IMR-90 (cell line): ENCODE measurements around the gene SIRPG. TPM values are rescaled to one million over a fixed set of nuclear protein-coding genes. Genes with fewer than 3 reads are reported as not detected.

ENCODE experiments used
- ATAC-seq: fragments of 200-7000 bp; cut with Tn5 transposase; 2 replicates; pipeline ENCODE4 v1.9.1; 2020; ENCODE audit warnings: low read depth, mild to moderate bottlenecking, moderate library complexity
- BruUV-seq: library from RNA; stranded (reverse); fragments of 400-500 nt; replicated peaks from 2 replicates; lab custom pipeline; 2021; lab: Mats Ljungman, UMichigan
- CTCF ChIA-PET: fragments of 300-600 bp; formaldehyde crosslinking; extraction: SDS; loops from one replicate; lab custom pipeline; 2021; ENCODE audit warnings: antibody characterized with exemption; lab: Yijun Ruan, JAX
- POLR2A ChIA-PET: fragments of 300-600 bp; sonication (Branson Sonifier 250); formaldehyde crosslinking; loops from one replicate; lab custom pipeline; 2022; ENCODE audit warnings: antibody characterized with exemption; ENCODE audit not compliant: unreplicated experiment; lab: Charles Lee
- DNase-seq: peaks from one replicate; pipeline ENCODE4 v3.0.0; 2013
- H2AFZ ChIP-seq: replicated peaks from 2 replicates; pipeline ENCODE3; 2013; ENCODE audit warnings: low read length, mild to moderate bottlenecking; ENCODE audit not compliant: poor library complexity
- H2AK5ac ChIP-seq: 2 replicates; pipeline ENCODE4 v1.6.1; 2013; ENCODE audit warnings: low read depth, low read length, inconsistent platforms
- H2AK9ac ChIP-seq: replicated peaks from 2 replicates; pipeline ENCODE3; 2013; ENCODE audit warnings: mild to moderate bottlenecking, low read depth, low read length, moderate library complexity; ENCODE audit not compliant: poor library complexity
- H2BK120ac ChIP-seq: 2 replicates; pipeline ENCODE4 v1.6.1; 2013; ENCODE audit warnings: low read depth, low read length, inconsistent platforms
- H2BK15ac ChIP-seq: 3 replicates; pipeline ENCODE4 v1.6.1; 2013; ENCODE audit warnings: low read depth, low read length, inconsistent platforms
- H2BK20ac ChIP-seq: 2 replicates; pipeline ENCODE4 v1.6.1; 2013; ENCODE audit warnings: low read depth, mild to moderate bottlenecking, inconsistent platforms, low read length, moderate library complexity
- H2BK5ac ChIP-seq: 2 replicates; pipeline ENCODE4 v1.6.1; 2013; ENCODE audit warnings: mild to moderate bottlenecking, low read depth, low read length, inconsistent platforms; ENCODE audit not compliant: poor library complexity, severe bottlenecking
- H3K14ac ChIP-seq: replicated peaks from 2 replicates; pipeline ENCODE4 v1.6.1; 2013; ENCODE audit warnings: low read depth, low read length, inconsistent platforms
- H3K18ac ChIP-seq: 2 replicates; pipeline ENCODE4 v1.6.1; 2013; ENCODE audit warnings: low read depth, low read length, control low read depth
- H3K23ac ChIP-seq: 2 replicates; pipeline ENCODE4 v1.6.1; 2013; ENCODE audit warnings: low read depth, low read length, inconsistent platforms
- H3K27ac ChIP-seq: 2 replicates; pipeline ENCODE4 v1.5.1; 2013; ENCODE audit warnings: mild to moderate bottlenecking, control low read depth, low read length; ENCODE audit not compliant: insufficient read depth
- H3K27me3 ChIP-seq: 2 replicates; pipeline ENCODE4 v1.6.1; 2013; ENCODE audit warnings: low read length; ENCODE audit not compliant: control insufficient read depth, insufficient read depth
- H3K36me3 ChIP-seq: 2 replicates; pipeline ENCODE4 v1.6.1; 2013; ENCODE audit warnings: low read length, mixed read lengths; ENCODE audit not compliant: control insufficient read depth, insufficient read depth
- H3K4ac ChIP-seq: 2 replicates; pipeline ENCODE4 v1.6.1; 2013; ENCODE audit warnings: low read depth, low read length, inconsistent platforms
- H3K4me1 ChIP-seq: 2 replicates; pipeline ENCODE4 v1.6.1; 2013; ENCODE audit warnings: low read length, mixed read lengths; ENCODE audit not compliant: control insufficient read depth, insufficient read depth
- H3K4me2 ChIP-seq: 2 replicates; pipeline ENCODE4 v1.6.1; 2013; ENCODE audit warnings: low read depth, mild to moderate bottlenecking, control low read depth, low read length, moderate library complexity
- H3K4me3 ChIP-seq: 2 replicates; pipeline ENCODE4 v1.5.1; 2013; ENCODE audit warnings: low read depth, mild to moderate bottlenecking, control low read depth, low read length, moderate library complexity; ENCODE audit not compliant: insufficient read depth
- H3K56ac ChIP-seq: 2 replicates; pipeline ENCODE4 v1.6.1; 2013; ENCODE audit warnings: low read length, inconsistent platforms; ENCODE audit not compliant: insufficient read depth; ENCODE audit errors: extremely low read depth
- H3K79me1 ChIP-seq, 2 experiments: 2 replicates each; pipeline ENCODE4 v1.6.1; 2013; ENCODE audit warnings: low read length in 2 of 2, inconsistent platforms in 1 of 2, low read depth in 1 of 2
- H3K9ac ChIP-seq: 2 replicates; pipeline ENCODE4 v1.6.1; 2013; ENCODE audit warnings: low read depth, low read length, control low read depth
- H3K9me1 ChIP-seq: 2 replicates; pipeline ENCODE4 v1.6.1; 2013; ENCODE audit warnings: low read length, inconsistent platforms; ENCODE audit not compliant: insufficient read depth
- H3K9me3 ChIP-seq: 2 replicates; pipeline ENCODE4 v1.6.1; 2013; ENCODE audit warnings: low read length; ENCODE audit not compliant: control insufficient read depth, insufficient read depth
- H4K20me1 ChIP-seq: 2 replicates; pipeline ENCODE4 v1.6.1; 2013; ENCODE audit warnings: low read length, inconsistent platforms; ENCODE audit not compliant: insufficient read depth
- H4K5ac ChIP-seq: 2 replicates; pipeline ENCODE4 v1.6.1; 2013; ENCODE audit warnings: mild to moderate bottlenecking, low read depth, low read length, control low read depth
- H4K8ac ChIP-seq, 2 experiments: 2 replicates each; pipeline ENCODE4 v1.6.1; 2013; ENCODE audit warnings: low read depth in 2 of 2, low read length in 2 of 2, control low read depth in 1 of 2, inconsistent platforms in 1 of 2
- H4K91ac ChIP-seq: 2 replicates; pipeline ENCODE4 v1.6.1; 2013; ENCODE audit warnings: low read depth, low read length, inconsistent platforms; ENCODE audit not compliant: insufficient read depth
- CEBPB ChIP-seq: IDR thresholded peaks from 2 replicates; pipeline ENCODE4 v1.6.1; 2012; ENCODE audit warnings: low read depth, low read length, improper control_type of control experiment
- CHD1 ChIP-seq: IDR thresholded peaks from 2 replicates; pipeline ENCODE4 v1.6.1; 2012; ENCODE audit warnings: low read depth, low read length, improper control_type of control experiment
- FOS ChIP-seq: fragments of 150-350 bp; IDR thresholded peaks from 2 replicates; pipeline ENCODE4 v1.6.1; 2016; ENCODE audit warnings: low read depth, low read length
- MAZ ChIP-seq: IDR thresholded peaks from 2 replicates; pipeline ENCODE4 v1.6.1; 2012; ENCODE audit warnings: low read depth, mild to moderate bottlenecking, low read length, improper control_type of control experiment, moderate library complexity, borderline replicate concordance
- MXI1 ChIP-seq: IDR thresholded peaks from 2 replicates; pipeline ENCODE4 v1.6.1; 2012; ENCODE audit warnings: low read depth, mild to moderate bottlenecking, low read length, moderate library complexity, borderline replicate concordance
- NFE2L2 ChIP-seq: fragments of 150-350 bp; IDR thresholded peaks from 2 replicates; pipeline ENCODE4 v1.6.1; 2016; ENCODE audit warnings: low read depth, mild to moderate bottlenecking, low read length
- POLR2A ChIP-seq: IDR thresholded peaks from 2 replicates; pipeline ENCODE4 v1.6.1; 2012; ENCODE audit warnings: mild to moderate bottlenecking, low read depth, low read length
- RAD21 ChIP-seq: IDR thresholded peaks from 2 replicates; pipeline ENCODE4 v1.6.1; 2012; ENCODE audit warnings: low read length, improper control_type of control experiment
- WGBS, 2 experiments: methylation state at CpG; one replicate each; pipeline versions ENCODE4 v1.1.5 to v1.1.7; 2013; ENCODE audit warnings: missing lambda C conversion rate in 2 of 2; ENCODE audit not compliant: insufficient read length in 1 of 2; ENCODE audit errors: extremely low coverage in 2 of 2; 5-methylcytosine and 5-hydroxymethylcytosine counted together
- dilution Hi-C: fragments of 300-500 bp; cut with HindIII; formaldehyde crosslinking; loops from one replicate; pipeline ENCODE4 v1.14.3; 2018; ENCODE audit warnings: low sequenced_read_pairs; ENCODE audit not compliant: unreplicated experiment
- in situ Hi-C: fragments of 300-500 bp; cut with MboI; formaldehyde crosslinking; loops from 3 replicates; pipeline ENCODE4 v1.14.3; 2019; ENCODE audit warnings: low sequenced_read_pairs, inconsistent platforms, mixed read lengths
- intact Hi-C: fragments of 100-400 bp; cut with micrococcal nuclease; formaldehyde crosslinking; loops from 2 replicates; pipeline ENCODE4 v1.10.0; 2022
- polyA plus RNA-seq, 3 experiments: library from polyadenylated mRNA; depleted of rRNA; stranded (reverse); fragments of >200 nt; gene quantifications; 2 replicates each; pipeline ENCODE4 v1.2.3, GENCODE V29; 2012; ENCODE audit warnings: low replicate concordance in 1 of 3
- total RNA-seq: library from RNA; depleted of rRNA; stranded (reverse); fragments of >200 nt; gene quantifications from 2 replicates; pipeline ENCODE4 v1.2.3, GENCODE V29; 2012
- TF ChIP-seq, protein P1 (sequence below): fragments of 150-350 bp; IDR thresholded peaks from 2 replicates; pipeline ENCODE4 v1.6.1; 2016; ENCODE audit warnings: low read depth, mild to moderate bottlenecking, low read length, moderate library complexity, borderline replicate concordance

The SIRPG gene
- total and polyA plus RNA-seq, 2 of the 4 experiments (the other 2 are of a cell fraction): not detected

DNA sequence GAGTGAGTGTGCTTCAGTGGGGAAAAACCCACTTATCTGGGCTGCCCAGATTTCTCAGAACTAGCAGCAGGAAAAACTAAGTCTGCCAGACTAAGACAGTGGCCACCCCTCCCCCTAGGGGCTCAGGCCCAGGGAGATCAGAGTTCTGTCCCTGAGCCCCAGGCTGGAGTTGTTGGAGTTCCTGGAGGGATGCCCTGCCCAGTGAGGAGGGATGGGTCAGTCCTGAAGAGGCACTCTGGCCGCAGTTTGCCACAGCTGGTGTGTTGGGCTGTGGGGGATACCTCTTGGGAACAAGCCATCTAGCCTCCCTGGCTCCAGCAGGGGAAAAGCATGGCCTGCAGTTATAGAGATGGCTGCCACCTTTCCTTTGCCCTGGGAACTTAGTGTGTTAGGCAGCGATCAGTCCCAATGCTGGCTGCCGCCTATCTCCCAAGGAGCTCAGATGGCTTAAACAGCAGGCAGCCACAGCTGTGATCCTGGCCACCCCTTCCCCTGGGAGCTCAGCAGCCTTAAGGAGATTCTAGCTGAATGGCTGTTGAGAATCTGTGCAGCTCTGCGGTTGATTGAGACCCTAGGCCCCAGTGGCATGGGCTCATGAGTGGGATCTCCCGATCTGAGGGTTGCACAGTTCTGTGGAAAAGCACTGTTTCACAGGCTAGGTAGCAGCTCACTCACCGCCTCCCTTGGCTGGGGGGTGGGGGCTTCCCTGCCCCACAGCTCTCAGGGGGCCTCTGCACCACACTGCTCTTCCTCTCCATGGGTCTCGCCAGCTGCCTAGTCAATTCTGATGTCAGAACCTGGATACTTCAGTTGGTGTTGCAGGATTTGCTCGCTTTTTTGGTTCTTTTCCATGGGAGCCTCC is 13.2 kb downstream of the SIRPG start:
- H3K9ac ChIP-seq: no peak overlapping the region
- H3K36me3 ChIP-seq: no peaks in the 10 kb centered on the region
- H3K9me1 ChIP-seq: no peaks in the 10 kb centered on the region
- no peak overlapping the region for H4K91ac ChIP-seq
- H2BK15ac ChIP-seq: no peak overlapping the region
- 100% methylated on average over 1 of the region's 8 CpGs; no CpG with 5 or more reads in 1 of the 2 experiments for WGBS, 2 experiments
- H3K56ac ChIP-seq: no peak overlapping the region
- H2BK120ac ChIP-seq: no peak overlapping the region
- no peak overlapping the region for H4K5ac ChIP-seq
- H2AK9ac ChIP-seq: no peak overlapping the region
- no peaks in the 10 kb centered on the region for H3K4me1 ChIP-seq
- no peak overlapping the region for H3K27ac ChIP-seq
- no peak overlapping the region for H3K14ac ChIP-seq
- no peaks in the 10 kb centered on the region for H4K20me1 ChIP-seq
- no peak overlapping the region for H3K4me2 ChIP-seq
- H3K79me1 ChIP-seq: no peaks in the 10 kb centered on the region
- no peak overlapping the region for H4K8ac ChIP-seq
- no peak overlapping the region for H3K4ac ChIP-seq
- ATAC-seq: no peak
- no peak overlapping the region for H2AFZ ChIP-seq
- TF ChIP-seq MXI1: no peak
- TF ChIP-seq, protein P1, sequence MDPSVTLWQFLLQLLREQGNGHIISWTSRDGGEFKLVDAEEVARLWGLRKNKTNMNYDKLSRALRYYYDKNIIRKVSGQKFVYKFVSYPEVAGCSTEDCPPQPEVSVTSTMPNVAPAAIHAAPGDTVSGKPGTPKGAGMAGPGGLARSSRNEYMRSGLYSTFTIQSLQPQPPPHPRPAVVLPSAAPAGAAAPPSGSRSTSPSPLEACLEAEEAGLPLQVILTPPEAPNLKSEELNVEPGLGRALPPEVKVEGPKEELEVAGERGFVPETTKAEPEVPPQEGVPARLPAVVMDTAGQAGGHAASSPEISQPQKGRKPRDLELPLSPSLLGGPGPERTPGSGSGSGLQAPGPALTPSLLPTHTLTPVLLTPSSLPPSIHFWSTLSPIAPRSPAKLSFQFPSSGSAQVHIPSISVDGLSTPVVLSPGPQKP: no peak
- no peak for TF ChIP-seq CEBPB
- no peak for TF ChIP-seq RAD21
- no peak for TF ChIP-seq NFE2L2
- TF ChIP-seq MAZ: no peak
- no peak for TF ChIP-seq POLR2A
- TF ChIP-seq CHD1: no peak
- TF ChIP-seq FOS: no peak
- H3K23ac ChIP-seq: no peak overlapping the region
- no peak for DNase-seq
- no peak overlapping the region for H2AK5ac ChIP-seq
- POLR2A ChIA-PET: no interaction called here
- CTCF ChIA-PET: no interaction called here
- dilution Hi-C loops: no loop called here
- no TSS peak for BruUV-seq
- no peaks in the 10 kb centered on the region for H3K27me3 ChIP-seq
- no peaks in the 10 kb centered on the region for H3K9me3 ChIP-seq
- intact Hi-C loops: no loop called here
- H2BK20ac ChIP-seq: no peak overlapping the region
- in situ Hi-C loops: no loop called here
- no peak overlapping the region for H2BK5ac ChIP-seq
- H3K18ac ChIP-seq: no peak overlapping the region
- no peak overlapping the region for H3K4me3 ChIP-seq
